ENCODE data around the gene CARD6. TPM values are rescaled to one million over a fixed set of nuclear protein-coding genes. Genes with fewer than 3 reads are reported as not detected.
"Not testable (repeated sequence)": the region's sequence is repeated elsewhere in the genome, so short reads cannot be mapped to it uniquely, and the experiment has no call there.

CARD6 gene
- total RNA-seq, 2 donors from 2014 or later = 0.76 to 1.2 TPM

GRCh38 chr5:40871177-40871576, 30.0 kb downstream of the CARD6 start:
- Mint-ChIP-seq H3K4me3 (no peak overlapping the region), H3K4me1 (ENCODE audit: low read depth) (no peaks in the 10 kb centered on the region), H3K27ac (no peak overlapping the region), H3K27me3 (ENCODE audit: low read depth) (no peaks in the 10 kb centered on the region), H3K36me3 (ENCODE audit: insufficient read depth in 2 of 2) (no peaks in the 10 kb centered on the region), H3K9me3 (no peaks in the 10 kb centered on the region)
- ATAC-seq (replicated peaks in 1 of 2) (no peak), DNase-seq (no peak)

GRCh38 chr5:40872253-40872652, 31.1 kb downstream of the CARD6 start:
- not testable (repeated sequence) for H3K9me3 Mint-ChIP-seq; H3K4me1 Mint-ChIP-seq (ENCODE audit: low read depth); H3K27me3 Mint-ChIP-seq (ENCODE audit: low read depth); ATAC-seq (replicated peaks in 1 of 2); H3K27ac Mint-ChIP-seq; DNase-seq; H3K36me3 Mint-ChIP-seq (ENCODE audit: insufficient read depth in 2 of 2); H3K4me3 Mint-ChIP-seq

GRCh38 chr5:40873286-40873880, 32.2 kb downstream of the CARD6 start:
- no peak overlapping the region for H3K27ac Mint-ChIP-seq
- ATAC-seq (replicated peaks in 1 of 2) = no peak
- no peaks in the 10 kb centered on the region for H3K4me1 Mint-ChIP-seq (ENCODE audit: low read depth)
- H3K36me3 Mint-ChIP-seq (ENCODE audit: insufficient read depth in 2 of 2) = peaks cover 6 to 10% of the 10 kb centered on the region in 2 donors
- no peaks in the 10 kb centered on the region for H3K27me3 Mint-ChIP-seq (ENCODE audit: low read depth)
- peaks cover 6 to 8% of the 10 kb centered on the region in 2 donors for H3K9me3 Mint-ChIP-seq
- no peak for DNase-seq
- H3K4me3 Mint-ChIP-seq = no peak overlapping the region

GRCh38 chr5:40875958-40876357, 34.8 kb downstream of the CARD6 start:
- Mint-ChIP-seq H3K27me3 (ENCODE audit: low read depth) (no peaks in the 10 kb centered on the region), H3K27ac (no peak overlapping the region), H3K4me1 (ENCODE audit: low read depth) (no peaks in the 10 kb centered on the region), H3K4me3 (no peak overlapping the region), H3K9me3 (peaks cover 6 to 8% of the 10 kb centered on the region in 2 donors), H3K36me3 (ENCODE audit: insufficient read depth in 2 of 2) (peaks cover 6 to 10% of the 10 kb centered on the region in 2 donors)
- DNase-seq (no peak), ATAC-seq (replicated peaks in 1 of 2) (no peak)

GRCh38 chr5:40877371-40877988, 36.3 kb downstream of the CARD6 start:
- peak; percentile 6 to 24 for DNase-seq
- peaks cover 6 to 8% of the 10 kb centered on the region in 2 donors for H3K9me3 Mint-ChIP-seq
- H3K4me3 Mint-ChIP-seq = no peak overlapping the region
- H3K4me1 Mint-ChIP-seq (ENCODE audit: low read depth) = no peaks in the 10 kb centered on the region
- peak in 1 of 2 donors; percentile 44 for ATAC-seq (replicated peaks in 1 of 2)
- peaks cover 6 to 12% of the 10 kb centered on the region in 2 donors for H3K36me3 Mint-ChIP-seq (ENCODE audit: insufficient read depth in 2 of 2)
- H3K27me3 Mint-ChIP-seq (ENCODE audit: low read depth) = peaks cover 11% of the 10 kb centered on the region
- H3K27ac Mint-ChIP-seq = no peak overlapping the region

- DNase-seq (no peak), ATAC-seq (replicated peaks in 1 of 2) (no peak)
- H3K36me3 Mint-ChIP-seq (ENCODE audit: insufficient read depth in 2 of 2) = peaks cover 6 to 12% of the 10 kb centered on the region in 2 donors
- H3K27ac Mint-ChIP-seq = no peak overlapping the region
- H3K9me3 Mint-ChIP-seq = peaks cover 6 to 8% of the 10 kb centered on the region in 2 donors
- no peak overlapping the region for H3K4me3 Mint-ChIP-seq
- peaks cover 11% of the 10 kb centered on the region for H3K27me3 Mint-ChIP-seq (ENCODE audit: low read depth)
- no peaks in the 10 kb centered on the region for H3K4me1 Mint-ChIP-seq (ENCODE audit: low read depth)
Measured at GRCh38 chr5:40879163-40879942, 38.2 kb downstream of the CARD6 start.

- DNase-seq (no peak), ATAC-seq (replicated peaks in 1 of 2) (no peak)
- no peaks in the 10 kb centered on the region for H3K4me1 Mint-ChIP-seq (ENCODE audit: low read depth)
- H3K9me3 Mint-ChIP-seq = peaks cover 3 to 4% of the 10 kb centered on the region in 2 donors
- peaks cover 11% of the 10 kb centered on the region for H3K27me3 Mint-ChIP-seq (ENCODE audit: low read depth)
- H3K36me3 Mint-ChIP-seq (ENCODE audit: insufficient read depth in 2 of 2) = peaks cover 3 to 7% of the 10 kb centered on the region in 2 donors
- H3K27ac Mint-ChIP-seq = no peak overlapping the region
- no peak overlapping the region for H3K4me3 Mint-ChIP-seq
Measured at GRCh38 chr5:40882291-40882690, 41.1 kb downstream of the CARD6 start.

GRCh38 chr5:40883051-40883450, 41.9 kb downstream of the CARD6 start:
- H3K27ac Mint-ChIP-seq; H3K4me3 Mint-ChIP-seq; H3K9me3 Mint-ChIP-seq; H3K36me3 Mint-ChIP-seq (ENCODE audit: insufficient read depth in 2 of 2); H3K4me1 Mint-ChIP-seq (ENCODE audit: low read depth); ATAC-seq (replicated peaks in 1 of 2); DNase-seq: not testable (repeated sequence)
- peaks cover 13% of the 10 kb centered on the region for H3K27me3 Mint-ChIP-seq (ENCODE audit: low read depth)

- H3K9me3 Mint-ChIP-seq; H3K4me1 Mint-ChIP-seq (ENCODE audit: low read depth); H3K36me3 Mint-ChIP-seq (ENCODE audit: insufficient read depth in 2 of 2); H3K4me3 Mint-ChIP-seq; H3K27me3 Mint-ChIP-seq (ENCODE audit: low read depth); ATAC-seq (replicated peaks in 1 of 2); H3K27ac Mint-ChIP-seq; DNase-seq: not testable (repeated sequence)
Measured at GRCh38 chr5:40895440-40896425, 54.6 kb downstream of the CARD6 start.

GRCh38 chr5:40904205-40904993, 63.2 kb downstream of the CARD6 start:
- no peak overlapping the region for H3K4me3 Mint-ChIP-seq
- H3K4me1 Mint-ChIP-seq (ENCODE audit: low read depth) = no peaks in the 10 kb centered on the region
- peaks cover 3% of the 10 kb centered on the region for H3K27me3 Mint-ChIP-seq (ENCODE audit: low read depth)
- ATAC-seq (replicated peaks in 1 of 2) = peak; percentile 60 to 66
- no peak overlapping the region for H3K27ac Mint-ChIP-seq
- DNase-seq = peak; percentile 31 to 36
- H3K9me3 Mint-ChIP-seq = no peaks in the 10 kb centered on the region
- no peaks in the 10 kb centered on the region for H3K36me3 Mint-ChIP-seq (ENCODE audit: insufficient read depth in 2 of 2)

GRCh38 chr5:40904994-40905306, 63.8 kb downstream of the CARD6 start:
- Mint-ChIP-seq H3K4me3 (no peak overlapping the region), H3K27ac (no peak overlapping the region), H3K36me3 (ENCODE audit: insufficient read depth in 2 of 2) (no peaks in the 10 kb centered on the region), H3K27me3 (ENCODE audit: low read depth) (peaks cover 8% of the 10 kb centered on the region), H3K4me1 (ENCODE audit: low read depth) (no peaks in the 10 kb centered on the region), H3K9me3 (no peaks in the 10 kb centered on the region)
- no peak for DNase-seq
- ATAC-seq (replicated peaks in 1 of 2) = no peak

- DNase-seq = no peak
- Mint-ChIP-seq H3K36me3 (ENCODE audit: insufficient read depth in 2 of 2) (no peaks in the 10 kb centered on the region), H3K27me3 (ENCODE audit: low read depth) (peaks cover 13% of the 10 kb centered on the region), H3K9me3 (no peaks in the 10 kb centered on the region), H3K4me3 (no peak overlapping the region), H3K27ac (no peak overlapping the region), H3K4me1 (ENCODE audit: low read depth) (no peaks in the 10 kb centered on the region)
- no peak for ATAC-seq (replicated peaks in 1 of 2)
Measured at GRCh38 chr5:40906351-40906751, 65.2 kb downstream of the CARD6 start.

Measured in activated T-cell treated with anti-CD3 and anti-CD28 coated beads, Interleukin-2, amount 50 U/mL, for 72 hours (primary cell).